NCI-H2107 treated with DMSO at 0.1 percent for 48 hours (cell line): ENCODE measurements around the gene CDH19.
"Not testable (repeated sequence)": the region's sequence is repeated elsewhere in the genome, so short reads cannot be mapped to it uniquely, and the experiment has no call there.

Source experiments
- DNase-seq: peaks from one replicate; lab custom pipeline; 2025; ENCODE audit not compliant: unreplicated experiment; lab: John Stamatoyannopoulos, UW

Gene CDH19

DNA sequence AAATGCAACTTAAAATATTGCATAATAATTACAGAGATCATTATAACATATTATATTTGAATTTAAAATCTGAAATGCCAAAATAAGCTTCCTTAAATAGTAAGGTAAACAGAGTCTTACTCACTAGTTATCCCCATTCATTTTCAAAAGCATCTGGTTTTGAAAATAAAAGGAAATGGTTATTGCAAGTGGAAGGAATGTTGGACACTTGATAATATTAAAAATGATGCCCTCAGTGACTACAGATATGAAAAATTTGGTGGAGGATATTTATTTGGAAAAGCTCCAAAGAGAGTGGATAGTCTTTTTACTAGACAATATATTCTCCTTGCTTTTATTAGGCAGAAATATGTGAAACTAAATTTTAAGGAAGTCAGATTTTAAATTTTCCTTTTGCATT lies 39.7 kb downstream of the CDH19 start:
- no peak for DNase-seq

DNA sequence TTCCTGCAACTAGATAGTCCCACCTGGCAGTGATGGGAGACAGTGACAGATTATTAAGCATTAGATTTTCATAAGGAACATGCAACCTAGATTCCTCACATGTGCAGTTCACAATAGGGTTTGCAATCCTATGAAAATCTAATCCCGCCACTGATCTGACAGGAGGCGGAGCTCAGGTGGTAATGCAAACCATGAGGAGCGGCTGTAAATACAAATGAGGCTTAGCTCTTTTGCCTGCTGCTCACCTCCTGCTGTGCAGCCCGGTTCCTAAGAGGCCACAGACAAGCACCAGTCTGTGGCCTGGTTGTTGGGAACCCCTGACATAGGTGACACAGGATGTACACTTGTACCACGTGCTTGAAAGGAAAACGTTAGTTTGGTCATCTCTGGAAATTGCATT lies 41.6 kb downstream of the CDH19 start:
- DNase-seq: no peak

DNA sequence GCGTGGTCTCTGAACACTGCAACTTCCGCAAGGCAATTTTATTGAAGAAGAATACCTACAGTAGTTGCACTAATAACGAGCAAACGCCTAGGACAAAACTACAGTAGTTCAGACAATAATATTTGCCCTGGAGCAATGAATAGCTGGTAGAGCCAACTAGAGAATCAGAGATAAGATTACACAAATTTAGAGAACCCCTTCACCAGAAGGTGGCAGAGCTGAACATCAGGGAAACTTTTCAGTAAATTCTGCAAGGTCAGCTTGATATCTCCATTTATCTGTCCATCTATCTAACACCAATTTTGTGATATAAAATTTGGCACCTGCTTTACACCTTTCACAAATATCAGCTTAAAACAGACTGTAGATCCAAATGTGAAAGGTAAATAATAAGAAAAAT lies 43.8 kb downstream of the CDH19 start:
- peak; percentile 49 for DNase-seq

DNA sequence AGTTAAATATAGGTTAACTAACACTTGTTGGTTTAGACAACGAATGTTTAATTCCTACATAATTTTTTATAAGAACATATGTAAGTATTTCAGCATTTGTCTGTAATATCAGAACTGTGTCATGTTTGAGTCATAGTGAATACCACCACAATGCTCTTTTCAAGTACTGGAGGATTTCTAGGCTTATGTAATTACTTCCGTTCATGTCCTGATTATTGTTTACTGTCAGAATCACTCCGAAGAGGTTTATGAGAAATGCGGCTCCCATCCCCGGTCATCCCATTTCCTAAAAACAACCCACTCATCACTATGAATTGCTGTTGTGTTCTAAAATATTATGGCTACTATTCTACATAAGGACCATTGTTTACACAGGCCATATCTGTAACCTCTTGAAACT lies 45.1 kb downstream of the CDH19 start:
- no peak for DNase-seq

DNA sequence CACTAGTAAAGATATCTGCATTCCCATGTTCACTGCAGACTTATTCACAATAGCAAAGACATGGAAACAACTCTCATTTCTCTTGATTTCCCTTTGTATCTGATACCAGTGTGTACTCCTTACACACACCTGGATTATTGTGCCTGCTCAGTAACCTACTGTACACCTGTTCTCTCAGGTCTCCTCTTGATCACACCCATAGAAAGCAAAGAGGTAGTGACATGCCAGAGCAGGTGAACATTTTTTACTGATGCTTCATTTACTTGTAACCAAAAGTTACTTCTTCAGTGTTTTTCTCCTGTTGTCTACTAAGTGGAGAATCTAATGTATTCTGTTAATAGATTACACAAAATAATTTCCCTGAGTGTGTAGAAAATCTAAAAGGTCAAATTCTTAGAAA lies 46.8 kb downstream of the CDH19 start:
- DNase-seq: no peak

DNA sequence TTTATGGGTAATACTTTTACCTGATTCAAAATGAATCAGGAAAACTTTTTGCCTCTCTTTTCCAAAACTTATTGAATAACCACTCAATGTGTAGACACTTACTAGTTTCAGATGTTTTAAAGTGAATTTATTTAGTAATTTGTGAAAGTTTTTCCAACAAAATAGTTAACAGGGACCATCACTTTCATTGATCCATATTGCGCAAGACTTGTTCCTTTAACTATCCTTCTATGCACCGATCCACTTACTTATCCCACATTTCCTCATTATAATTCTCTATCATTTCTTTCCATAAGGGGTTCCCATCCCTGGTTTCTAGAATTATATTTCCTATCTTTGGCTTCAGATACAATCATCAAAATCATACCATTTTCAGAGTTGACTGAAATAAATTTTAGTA lies 48.3 kb downstream of the CDH19 start:
- no peak for DNase-seq

DNA sequence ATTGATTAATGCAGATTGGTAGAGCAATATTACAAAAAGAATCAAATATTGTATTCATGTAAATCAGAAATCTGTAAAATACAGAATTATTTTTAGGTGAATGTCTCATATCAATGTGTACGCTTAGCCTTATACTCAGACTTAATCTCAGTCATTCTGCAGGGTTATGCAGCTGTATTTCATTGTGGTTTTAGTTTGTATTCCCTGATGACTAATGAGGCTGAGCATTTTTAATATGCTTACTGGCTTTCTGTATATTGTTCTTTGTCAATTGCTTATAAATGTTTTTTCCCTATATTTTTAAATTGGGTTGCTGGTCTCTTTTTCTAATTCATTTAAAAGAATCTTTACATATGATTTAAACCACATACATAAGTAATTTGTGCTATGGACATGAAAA lies 50.1 kb downstream of the CDH19 start:
- no peak for DNase-seq

DNA sequence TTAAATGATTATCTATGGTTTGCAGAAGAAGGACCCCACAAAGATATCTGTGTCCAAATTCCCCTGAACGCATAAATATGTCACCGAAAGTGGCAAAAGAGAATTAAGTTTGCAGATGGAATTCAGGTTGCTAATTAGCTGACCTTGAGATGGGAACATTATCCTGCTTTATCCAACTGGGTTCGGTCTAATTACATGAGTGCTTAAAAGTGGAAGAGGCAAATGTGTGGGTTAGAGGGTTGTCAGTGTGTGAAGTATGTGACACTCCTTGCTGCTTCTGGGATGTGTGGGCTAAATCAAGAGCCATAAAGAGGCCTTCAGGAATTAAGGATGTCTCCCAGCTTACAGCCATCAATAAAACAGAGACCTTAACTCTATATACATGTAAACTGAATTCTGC lies 53.5 kb downstream of the CDH19 start:
- DNase-seq: no peak

- no peak for DNase-seq
These were observed 55.1 kb downstream of the CDH19 start for GRCh38 chr18:66548747-66549146.

- DNase-seq: no peak
These were observed 69.8 kb downstream of the CDH19 start for GRCh38 chr18:66534110-66534509.

DNA sequence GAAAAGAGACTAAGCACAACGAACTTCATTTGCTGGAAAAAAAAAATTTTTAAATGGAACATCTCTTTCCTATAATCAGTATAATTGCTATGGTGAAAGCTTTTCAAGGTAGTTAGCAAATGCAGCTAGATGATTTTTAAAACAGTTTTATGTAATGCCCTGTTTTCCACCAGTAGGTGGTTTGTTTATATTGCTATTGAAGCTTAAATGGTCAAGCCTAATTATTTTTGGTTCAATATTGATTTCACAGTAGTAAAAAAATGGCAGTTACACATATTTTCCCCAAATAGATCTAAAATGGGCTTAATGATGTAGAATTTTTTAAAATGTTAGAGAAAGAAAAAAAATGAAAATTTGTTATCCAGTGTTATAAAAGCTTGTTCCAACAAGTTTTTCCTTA lies 70.2 kb downstream of the CDH19 start:
- no peak for DNase-seq

GRCh38 chr18:66523219-66523991 lies 80.5 kb downstream of the CDH19 start:
- no peak for DNase-seq

GRCh38 chr18:66513996-66514395 lies 89.9 kb downstream of the CDH19 start:
- DNase-seq: no peak

DNA sequence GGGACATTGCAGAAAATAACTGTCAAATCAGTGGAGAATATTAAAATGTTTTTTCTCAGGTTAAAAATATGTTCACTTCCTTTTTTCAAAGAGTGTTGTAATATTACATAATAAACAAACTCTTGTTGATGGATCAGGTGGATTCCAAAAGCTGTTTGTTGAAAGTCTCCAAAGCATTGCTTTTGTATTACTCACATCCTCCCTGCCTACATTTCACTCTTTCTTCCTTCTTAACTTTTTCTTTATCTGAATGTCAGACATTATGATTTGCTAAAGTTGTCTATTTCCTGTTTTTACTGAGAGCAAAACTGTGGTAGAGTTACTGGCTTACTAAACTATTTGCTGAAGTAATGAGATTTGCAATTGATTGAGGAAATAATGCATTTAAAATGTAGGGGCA lies 92.1 kb downstream of the CDH19 start:
- DNase-seq: no peak

GRCh38 chr18:66511289-66511688 lies 92.6 kb downstream of the CDH19 start:
- DNase-seq: no peak

- no peak for DNase-seq
These were observed 93.4 kb downstream of the CDH19 start for GRCh38 chr18:66510357-66511045.

- DNase-seq: no peak
These were observed 95.0 kb downstream of the CDH19 start for GRCh38 chr18:66508937-66509336.

- DNase-seq: no peak
These were observed 97.7 kb downstream of the CDH19 start for GRCh38 chr18:66506178-66506577.

GRCh38 chr18:66497351-66497750 lies 106.5 kb downstream of the CDH19 start:
- DNase-seq: no peak

GRCh38 chr18:66495844-66496243 lies 108.0 kb downstream of the CDH19 start:
- DNase-seq: peak; percentile 45

DNA sequence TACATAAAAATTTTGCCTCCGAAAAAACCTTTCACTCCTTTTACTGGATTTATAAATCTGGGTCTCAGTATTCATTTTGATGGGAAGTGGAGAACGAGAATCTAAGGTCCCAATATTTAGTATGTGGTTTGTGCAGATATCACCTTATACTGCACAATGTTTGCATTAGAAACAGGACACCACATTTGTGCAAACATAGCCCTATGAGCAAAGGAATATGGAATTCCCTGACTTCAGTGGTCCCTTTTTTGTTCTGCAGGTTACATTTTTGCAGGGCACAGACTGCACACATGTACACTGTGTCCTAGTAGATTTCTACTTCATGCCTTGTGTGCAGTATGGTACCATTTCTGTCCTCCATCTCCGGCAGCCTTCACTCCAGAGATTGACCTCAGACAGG lies 130.0 kb downstream of the CDH19 start:
- no peak for DNase-seq

DNA sequence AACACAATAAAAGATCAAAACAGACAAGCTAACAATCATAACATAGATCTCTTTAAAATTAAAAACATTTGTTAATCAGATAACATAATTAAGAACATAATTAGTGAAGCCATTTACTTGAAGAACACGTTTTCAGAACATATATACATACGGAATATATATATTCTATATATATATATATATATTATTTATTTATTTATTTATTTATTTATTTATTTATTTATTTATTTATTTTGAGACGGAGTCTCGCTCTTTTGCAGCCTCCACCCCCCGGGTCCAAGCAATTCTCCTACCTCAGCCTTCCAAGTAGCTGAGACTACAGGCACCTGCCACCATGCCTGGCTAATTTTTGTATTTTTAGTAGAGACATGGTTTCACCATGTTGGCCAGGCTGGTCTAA lies 137.7 kb downstream of the CDH19 start:
- not testable (repeated sequence) for DNase-seq

- no peak for DNase-seq
These were observed 142.5 kb downstream of the CDH19 start for GRCh38 chr18:66461344-66461743.
